ENCODE results near the gene EXD3. TPM values are rescaled to one million over a fixed set of nuclear protein-coding genes. Genes with fewer than 3 reads are reported as not detected.

EXD3 gene
- total RNA-seq, 2 experiments from 2014 or later = 8.1 to 9.0 TPM

- ATAC-seq (no peak), DNase-seq (no peak)
- H3K9me3 Mint-ChIP-seq = no peaks in the 10 kb centered on the region
- no peak overlapping the region for H3K4me3 Mint-ChIP-seq
- no peak overlapping the region for H3K27ac Mint-ChIP-seq
- TF ChIP-seq, protein P1, sequence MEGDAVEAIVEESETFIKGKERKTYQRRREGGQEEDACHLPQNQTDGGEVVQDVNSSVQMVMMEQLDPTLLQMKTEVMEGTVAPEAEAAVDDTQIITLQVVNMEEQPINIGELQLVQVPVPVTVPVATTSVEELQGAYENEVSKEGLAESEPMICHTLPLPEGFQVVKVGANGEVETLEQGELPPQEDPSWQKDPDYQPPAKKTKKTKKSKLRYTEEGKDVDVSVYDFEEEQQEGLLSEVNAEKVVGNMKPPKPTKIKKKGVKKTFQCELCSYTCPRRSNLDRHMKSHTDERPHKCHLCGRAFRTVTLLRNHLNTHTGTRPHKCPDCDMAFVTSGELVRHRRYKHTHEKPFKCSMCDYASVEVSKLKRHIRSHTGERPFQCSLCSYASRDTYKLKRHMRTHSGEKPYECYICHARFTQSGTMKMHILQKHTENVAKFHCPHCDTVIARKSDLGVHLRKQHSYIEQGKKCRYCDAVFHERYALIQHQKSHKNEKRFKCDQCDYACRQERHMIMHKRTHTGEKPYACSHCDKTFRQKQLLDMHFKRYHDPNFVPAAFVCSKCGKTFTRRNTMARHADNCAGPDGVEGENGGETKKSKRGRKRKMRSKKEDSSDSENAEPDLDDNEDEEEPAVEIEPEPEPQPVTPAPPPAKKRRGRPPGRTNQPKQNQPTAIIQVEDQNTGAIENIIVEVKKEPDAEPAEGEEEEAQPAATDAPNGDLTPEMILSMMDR (IDR thresholded peaks at IDR 0.05) = no peak
- peaks cover 2% of the 10 kb centered on the region for H3K27me3 Mint-ChIP-seq
- H3K36me3 Mint-ChIP-seq (ENCODE audit: low read depth) = peaks cover 7% of the 10 kb centered on the region
- intact Hi-C loops (cut with micrococcal nuclease) = loop anchor here (10.0 kb wide), 1 partner anchor 111 kb away; no protein-coding TSS in a partner anchor
- ChIA-PET CTCF (no interaction called here), POLR2A (no interaction called here)
- H3K4me1 Mint-ChIP-seq (ENCODE audit: low read depth) = peaks cover 4% of the 10 kb centered on the region
Observed at GRCh38 chr9:137405677-137406081, 17.3 kb downstream of the EXD3 start.

DNA sequence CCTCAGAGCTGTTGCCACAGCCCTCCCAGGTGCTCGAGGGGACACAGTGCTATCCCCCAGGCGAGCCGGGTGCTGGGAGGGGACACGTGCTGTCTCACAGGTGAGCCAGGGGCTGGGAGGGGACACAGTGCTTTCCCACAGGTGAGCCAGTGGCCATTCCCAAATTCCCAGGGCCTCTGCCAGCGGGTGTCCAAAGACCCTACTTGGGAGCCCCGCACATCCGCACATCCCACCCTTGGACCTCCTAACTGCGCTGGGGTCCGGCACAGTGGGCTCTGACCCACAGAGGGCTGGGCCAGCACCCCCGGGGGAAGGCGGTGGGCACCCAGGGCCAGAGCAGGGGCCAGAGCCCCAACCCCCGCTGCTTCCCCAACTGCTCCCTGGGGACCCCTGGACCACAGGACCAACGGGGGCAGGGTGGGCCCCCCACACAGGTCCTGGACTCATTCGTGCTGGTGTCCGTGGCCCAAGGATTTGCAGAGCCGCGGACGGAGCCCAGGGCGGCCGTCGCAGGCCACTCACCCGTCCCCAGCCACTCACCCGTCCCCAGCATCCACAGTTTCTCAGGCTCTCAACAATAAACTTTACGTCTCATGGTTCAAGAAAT, 17.9 kb downstream of the EXD3 start:
- CTCF ChIA-PET = interaction anchor here (0.5 kb wide), 1 partner anchor 65 kb away, joined by 3 read pairs; no protein-coding TSS in a partner anchor
- H3K9me3 Mint-ChIP-seq = no peaks in the 10 kb centered on the region
- H3K36me3 Mint-ChIP-seq (ENCODE audit: low read depth) = peaks cover 7% of the 10 kb centered on the region

GRCh38 chr9:137403269-137403668, 19.7 kb downstream of the EXD3 start:
- Mint-ChIP-seq H3K4me1 (ENCODE audit: low read depth) (peaks cover 7% of the 10 kb centered on the region), H3K36me3 (ENCODE audit: low read depth) (peaks cover 7% of the 10 kb centered on the region), H3K4me3 (no peak overlapping the region), H3K27me3 (no peaks in the 10 kb centered on the region), H3K9me3 (no peaks in the 10 kb centered on the region), H3K27ac (no peak overlapping the region)
- DNase-seq (no peak), ATAC-seq (no peak)
- intact Hi-C loops (cut with micrococcal nuclease) = loop anchor here (10.0 kb wide), 1 partner anchor 108 kb away; no protein-coding TSS in a partner anchor
- ChIA-PET POLR2A (no interaction called here), CTCF (no interaction called here)
- TF ChIP-seq, protein P1 (IDR thresholded peaks at IDR 0.05) = no peak

More for the DNA sequence above, 17.9 kb downstream of the EXD3 start:
- TF ChIP-seq, protein P1 (IDR thresholded peaks at IDR 0.05) = no peak
- Mint-ChIP-seq H3K27ac (no peak overlapping the region), H3K4me1 (ENCODE audit: low read depth) (peaks cover 2% of the 10 kb centered on the region), H3K27me3 (peaks cover 2% of the 10 kb centered on the region), H3K4me3 (no peak overlapping the region)
- DNase-seq (no peak), ATAC-seq (no peak)
- POLR2A ChIA-PET = no interaction called here
- intact Hi-C loops (cut with micrococcal nuclease) = loop anchor here (10.0 kb wide), 1 partner anchor 110 kb away; no protein-coding TSS in a partner anchor

GRCh38 chr9:137402746-137403145, 20.2 kb downstream of the EXD3 start:
- Mint-ChIP-seq H3K9me3 (no peaks in the 10 kb centered on the region), H3K27ac (no peak overlapping the region), H3K4me1 (ENCODE audit: low read depth) (peaks cover 10% of the 10 kb centered on the region), H3K27me3 (no peaks in the 10 kb centered on the region), H3K36me3 (ENCODE audit: low read depth) (peaks cover 7% of the 10 kb centered on the region), H3K4me3 (no peak overlapping the region)
- DNase-seq = no peak
- TF ChIP-seq, protein P1 (IDR thresholded peaks at IDR 0.05) = no peak
- no peak for ATAC-seq
- ChIA-PET POLR2A (no interaction called here), CTCF (no interaction called here)
- intact Hi-C loops (cut with micrococcal nuclease) = loop anchor here (10.0 kb wide), 1 partner anchor 108 kb away; no protein-coding TSS in a partner anchor

GRCh38 chr9:137398561-137399468, 24.1 kb downstream of the EXD3 start:
- peaks cover 7% of the 10 kb centered on the region for H3K36me3 Mint-ChIP-seq (ENCODE audit: low read depth)
- DNase-seq (no peak), ATAC-seq (no peak)
- H3K9me3 Mint-ChIP-seq = no peaks in the 10 kb centered on the region
- TF ChIP-seq, protein P1 (IDR thresholded peaks at IDR 0.05) = no peak
- intact Hi-C loops (cut with micrococcal nuclease) = no loop called here
- H3K27me3 Mint-ChIP-seq = no peaks in the 10 kb centered on the region
- POLR2A ChIA-PET = no interaction called here
- CTCF ChIA-PET = no interaction called here
- H3K27ac Mint-ChIP-seq = no peak overlapping the region
- no peak overlapping the region for H3K4me3 Mint-ChIP-seq
- peaks cover 20% of the 10 kb centered on the region for H3K4me1 Mint-ChIP-seq (ENCODE audit: low read depth)
